ENCODE data around the gene ULK3. TPM values are rescaled to one million over a fixed set of nuclear protein-coding genes. Genes with fewer than 3 reads are reported as not detected.
A peak's percentile ranks its signal among the peaks of the same experiment; 100 is the strongest.

The ULK3 gene
- total RNA-seq, 1 experiment from 2014 or later: 58.3 TPM

GRCh38 chr15:74804935-74805334, 38.0 kb downstream of the ULK3 start:
- ChIA-PET POLR2A (ENCODE audit: low non-redundant PET) (no interaction called here), CTCF (no interaction called here)
- intact Hi-C loops (cut with micrococcal nuclease; ENCODE audit: unreplicated experiment): no loop called here
- Histone ChIP-seq H3K4me1 (ENCODE audit: insufficient read depth, low read length, poor library complexity, severe bottlenecking) (no peaks in the 10 kb centered on the region), H3K36me3 (ENCODE audit: insufficient read depth, low read length, poor library complexity, severe bottlenecking) (peaks cover 34% of the 10 kb centered on the region), H3K27me3 (replicated peaks; ENCODE audit: insufficient read depth, low read depth, low read length, poor library complexity) (no peaks in the 10 kb centered on the region), H3K27ac (ENCODE audit: low read depth, low read length, poor library complexity, severe bottlenecking) (no peak overlapping the region), H3K4me3 (ENCODE audit: low read depth, low read length, poor library complexity, severe bottlenecking) (no peak overlapping the region), H3K9me3 (ENCODE audit: low read depth, low read length, poor library complexity, severe bottlenecking) (no peaks in the 10 kb centered on the region)
- DNase-seq (ENCODE audit: low spot score): no peak
- no peak for TF ChIP-seq EZH2 (IDR thresholded peaks at IDR 0.05; ENCODE audit: borderline replicate concordance, low read depth, low read length, poor library complexity, severe bottlenecking)
- TF ChIP-seq CTCF (conservative IDR thresholded peaks at IDR 0.05; ENCODE audit: low read depth, low read length): no peak
- BruUV-seq (replicated peaks): no TSS peak

DNA sequence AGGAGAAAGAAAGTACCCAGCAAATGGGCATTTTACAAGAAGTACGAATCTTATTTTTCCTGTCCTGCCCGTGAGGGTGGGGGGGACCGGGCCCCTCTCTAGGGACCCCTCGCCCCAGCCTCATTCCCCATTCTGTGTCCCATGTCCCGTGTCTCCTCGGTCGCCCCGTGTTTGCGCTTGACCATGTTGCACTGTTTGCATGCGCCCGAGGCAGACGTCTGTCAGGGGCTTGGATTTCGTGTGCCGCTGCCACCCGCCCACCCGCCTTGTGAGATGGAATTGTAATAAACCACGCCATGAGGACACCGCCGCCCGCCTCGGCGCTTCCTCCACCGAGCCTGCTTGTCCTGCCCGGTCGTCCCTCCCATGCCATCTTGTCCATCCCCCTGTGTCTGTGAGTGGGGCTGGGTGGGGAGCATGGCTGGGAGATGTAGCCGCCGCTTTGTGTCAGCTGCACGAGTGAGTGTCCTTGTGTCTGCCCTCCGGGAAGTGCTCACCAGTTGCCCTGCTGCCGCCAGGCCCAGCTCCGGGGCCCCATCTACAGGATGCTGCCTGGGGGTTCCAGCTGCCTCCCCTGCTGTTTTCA, 40.0 kb downstream of the ULK3 start:
- intact Hi-C loops (cut with micrococcal nuclease; ENCODE audit: unreplicated experiment): no loop called here

GRCh38 chr15:74802290-74802689, 40.7 kb downstream of the ULK3 start:
- no peak for TF ChIP-seq EZH2 (IDR thresholded peaks at IDR 0.05; ENCODE audit: borderline replicate concordance, low read depth, low read length, poor library complexity, severe bottlenecking)
- no peak for TF ChIP-seq CTCF (conservative IDR thresholded peaks at IDR 0.05; ENCODE audit: low read depth, low read length)
- CTCF ChIA-PET: no interaction called here
- no peaks in the 10 kb centered on the region for H3K9me3 ChIP-seq (ENCODE audit: low read depth, low read length, poor library complexity, severe bottlenecking)
- intact Hi-C loops (cut with micrococcal nuclease; ENCODE audit: unreplicated experiment): no loop called here
- peaks cover 40% of the 10 kb centered on the region for H3K36me3 ChIP-seq (ENCODE audit: insufficient read depth, low read length, poor library complexity, severe bottlenecking)
- no peaks in the 10 kb centered on the region for H3K27me3 ChIP-seq (replicated peaks; ENCODE audit: insufficient read depth, low read depth, low read length, poor library complexity)
- no peak for DNase-seq (ENCODE audit: low spot score)
- TSS peak; percentile 43 for BruUV-seq (replicated peaks)
- POLR2A ChIA-PET (ENCODE audit: low non-redundant PET): no interaction called here
- H3K27ac ChIP-seq (ENCODE audit: low read depth, low read length, poor library complexity, severe bottlenecking): no peak overlapping the region
- no peak overlapping the region for H3K4me3 ChIP-seq (ENCODE audit: low read depth, low read length, poor library complexity, severe bottlenecking)
- H3K4me1 ChIP-seq (ENCODE audit: insufficient read depth, low read length, poor library complexity, severe bottlenecking): no peaks in the 10 kb centered on the region

More for the DNA sequence above, 40.0 kb downstream of the ULK3 start:
- TF ChIP-seq EZH2 (IDR thresholded peaks at IDR 0.05; ENCODE audit: borderline replicate concordance, low read depth, low read length, poor library complexity, severe bottlenecking): no peak
- TF ChIP-seq CTCF (conservative IDR thresholded peaks at IDR 0.05; ENCODE audit: low read depth, low read length): no peak
- Histone ChIP-seq H3K4me3 (ENCODE audit: low read depth, low read length, poor library complexity, severe bottlenecking) (no peak overlapping the region), H3K27me3 (replicated peaks; ENCODE audit: insufficient read depth, low read depth, low read length, poor library complexity) (no peaks in the 10 kb centered on the region), H3K27ac (ENCODE audit: low read depth, low read length, poor library complexity, severe bottlenecking) (no peak overlapping the region), H3K9me3 (ENCODE audit: low read depth, low read length, poor library complexity, severe bottlenecking) (no peaks in the 10 kb centered on the region), H3K4me1 (ENCODE audit: insufficient read depth, low read length, poor library complexity, severe bottlenecking) (no peaks in the 10 kb centered on the region), H3K36me3 (ENCODE audit: insufficient read depth, low read length, poor library complexity, severe bottlenecking) (peaks cover 40% of the 10 kb centered on the region)
- no TSS peak for BruUV-seq (replicated peaks)
- POLR2A ChIA-PET (ENCODE audit: low non-redundant PET): no interaction called here
- DNase-seq (ENCODE audit: low spot score): no peak
- CTCF ChIA-PET: interaction anchor here (0.6 kb wide), 2 partner anchors 32 to 137 kb away, joined by 3 to 4 read pairs; no protein-coding TSS in a partner anchor

Data from A673 (cell line).